ENCODE results near the gene AFF3.
"Not testable (repeated sequence)": the region's sequence is repeated elsewhere in the genome, so short reads cannot be mapped to it uniquely, and the experiment has no call there.

The AFF3 gene

DNA sequence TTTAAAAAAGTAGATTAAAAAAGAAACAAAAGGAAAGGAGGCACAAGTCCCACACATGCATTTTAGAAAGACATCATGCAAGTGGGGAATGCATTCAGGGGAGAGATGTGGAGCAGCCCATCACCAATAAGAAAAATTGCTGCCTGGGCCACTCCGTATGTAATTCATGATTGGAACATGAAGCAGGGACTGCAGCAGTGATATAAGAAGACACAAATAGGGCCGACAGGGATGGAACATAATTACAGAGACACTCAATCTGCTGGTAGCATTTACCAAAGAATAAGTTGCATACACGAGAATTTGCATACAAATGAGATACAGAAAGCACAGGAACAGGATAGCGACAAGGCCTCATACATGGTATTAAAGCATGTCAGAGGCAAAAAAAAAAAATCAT is 6.5 kb upstream of the AFF3 start:
- no peak for DNase-seq (ENCODE audit: low spot score)

DNA sequence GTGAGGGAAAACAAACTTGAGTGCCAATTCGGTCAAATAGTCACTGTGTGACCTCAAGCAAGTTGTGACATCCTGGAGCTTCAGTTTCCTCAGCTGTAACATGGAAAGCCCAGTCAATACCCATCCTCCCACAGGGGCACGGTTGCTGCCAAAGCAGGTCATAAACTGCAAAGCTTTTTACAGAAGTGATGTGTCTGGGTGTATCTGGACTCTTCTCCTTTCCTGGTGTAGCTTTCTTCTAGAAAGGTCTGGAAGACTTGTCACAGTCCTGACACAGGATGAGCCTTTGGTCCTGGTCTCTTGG is 4.2 kb upstream of the AFF3 start:
- DNase-seq (ENCODE audit: low spot score), result no peak

DNA sequence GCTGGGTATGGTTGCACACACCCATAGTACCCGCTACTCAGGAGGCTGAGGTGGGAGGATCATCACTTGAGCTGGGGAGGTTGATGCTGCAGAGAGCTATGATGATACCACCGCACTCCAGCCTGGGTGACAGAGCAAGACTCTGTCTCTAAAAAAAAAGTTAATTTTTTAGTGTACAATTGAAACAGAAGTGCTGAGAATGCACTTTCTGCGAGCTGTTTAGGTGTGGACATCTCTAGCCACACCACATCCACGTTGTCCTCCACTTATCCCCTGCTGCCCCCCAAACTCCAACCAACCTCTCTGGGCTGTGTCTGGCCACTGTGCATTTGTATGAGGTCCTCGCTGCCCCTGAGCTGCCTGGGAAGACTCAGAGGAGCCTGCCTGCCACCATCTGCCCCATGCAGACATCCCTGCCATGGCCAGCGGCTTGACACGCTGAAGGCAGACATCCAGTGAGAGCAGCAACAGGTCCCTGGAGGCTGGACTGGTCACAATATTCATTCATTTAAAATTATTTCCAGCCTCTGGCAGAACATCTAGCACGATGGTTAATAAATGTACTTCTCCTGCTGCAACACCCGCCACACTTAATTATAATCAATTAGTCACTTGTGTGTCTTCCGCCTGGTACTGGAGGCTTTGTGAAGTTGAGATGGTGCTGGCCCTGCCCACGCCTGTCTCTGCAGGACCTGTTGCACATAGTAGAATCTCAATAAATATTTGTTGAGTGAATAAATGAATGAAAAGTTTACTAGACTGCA is 3.7 kb upstream of the AFF3 start:
- no peak for DNase-seq (ENCODE audit: low spot score)

DNA sequence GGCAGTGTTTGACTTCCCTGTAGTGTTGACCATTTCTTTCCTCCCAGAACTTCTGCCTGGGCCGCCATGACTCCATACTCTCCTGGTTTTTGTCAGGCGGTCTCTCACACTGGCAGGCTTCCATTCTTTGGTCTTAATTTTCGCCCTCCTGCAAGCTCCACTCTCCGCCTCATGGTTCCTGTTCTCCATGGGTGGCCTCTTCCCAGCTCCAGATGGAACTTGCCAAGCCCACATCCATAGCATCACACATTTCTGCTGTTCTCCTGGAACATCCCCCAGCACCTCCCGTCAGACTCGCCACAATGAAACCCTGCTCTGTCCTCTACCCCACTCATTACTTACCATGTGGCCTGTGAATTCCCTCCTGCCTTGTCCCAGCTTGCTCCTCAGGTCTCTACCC is 896 bp upstream of the AFF3 start:
- DNase-seq (ENCODE audit: low spot score), result no peak

DNA sequence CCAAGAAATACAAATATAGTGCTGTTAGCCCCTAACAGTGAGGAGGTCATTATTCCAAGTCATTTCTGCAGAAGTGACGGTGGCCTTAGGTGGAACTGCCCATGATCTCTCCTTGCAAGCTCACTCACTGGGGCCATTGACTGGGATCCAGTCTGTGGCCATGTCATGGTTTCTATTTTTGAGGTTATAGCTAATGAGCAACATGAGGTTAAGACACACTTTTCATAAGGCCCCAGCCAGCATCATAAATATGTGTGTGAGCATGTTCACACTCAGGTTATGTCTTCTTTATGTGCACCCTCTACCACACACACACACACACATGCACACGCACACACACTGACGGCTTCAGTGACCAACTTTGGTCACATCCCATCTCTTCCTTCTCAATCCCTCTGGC is 484 bp downstream of the AFF3 start:
- no peak for DNase-seq (ENCODE audit: low spot score)

DNA sequence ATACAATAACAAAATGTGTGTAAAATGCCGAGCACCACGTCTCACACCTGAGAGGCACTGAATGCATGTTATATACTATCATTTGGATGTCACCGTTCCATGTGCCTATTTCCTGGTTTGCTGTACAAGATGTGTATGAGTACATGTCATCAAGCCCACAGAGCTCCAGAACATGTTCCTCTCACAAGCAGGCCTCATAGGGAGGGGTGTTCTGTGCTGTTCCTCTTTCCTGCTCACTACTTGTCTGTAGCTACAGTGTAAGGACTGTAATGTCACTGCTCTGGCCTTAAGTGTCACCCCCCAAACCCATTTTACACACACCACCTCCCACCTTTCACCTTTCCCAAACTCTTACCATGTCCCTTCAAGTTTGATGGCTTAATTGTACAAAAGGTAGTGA is 1.8 kb downstream of the AFF3 start:
- no peak for DNase-seq (ENCODE audit: low spot score)

DNA sequence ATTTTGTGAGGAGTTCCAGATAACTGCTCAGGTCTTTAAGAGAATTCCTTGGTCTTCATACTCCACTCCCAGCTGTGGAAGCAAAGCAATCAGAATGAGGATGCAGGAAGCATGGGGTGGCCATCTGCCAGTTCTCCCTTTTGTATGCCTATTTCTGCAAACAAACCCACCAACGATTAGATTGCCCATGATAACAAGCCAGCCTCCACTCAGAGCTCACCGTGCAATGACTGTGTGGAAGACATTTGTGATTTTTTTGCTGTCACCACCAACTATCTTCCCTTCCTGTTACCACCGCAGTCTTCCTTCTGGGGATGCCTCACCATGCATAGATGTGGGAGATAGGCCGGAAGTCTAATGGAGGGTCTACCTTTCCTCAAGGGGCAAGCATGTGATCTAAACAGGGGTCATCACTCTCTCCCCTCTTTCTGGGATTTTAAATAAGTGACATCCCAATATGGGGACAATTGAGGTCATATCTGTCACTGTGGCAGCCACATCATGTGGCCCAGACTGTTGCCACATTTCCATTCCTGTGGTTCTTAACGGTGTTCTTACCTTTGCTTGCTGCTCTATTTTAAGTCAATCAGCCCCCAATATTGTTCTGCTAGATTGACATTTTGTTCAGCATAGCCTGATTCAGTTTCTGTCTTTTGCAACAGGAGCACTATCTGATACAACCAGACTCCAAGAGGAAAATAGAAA is 4.4 kb downstream of the AFF3 start:
- no peak for DNase-seq (ENCODE audit: low spot score)

DNA sequence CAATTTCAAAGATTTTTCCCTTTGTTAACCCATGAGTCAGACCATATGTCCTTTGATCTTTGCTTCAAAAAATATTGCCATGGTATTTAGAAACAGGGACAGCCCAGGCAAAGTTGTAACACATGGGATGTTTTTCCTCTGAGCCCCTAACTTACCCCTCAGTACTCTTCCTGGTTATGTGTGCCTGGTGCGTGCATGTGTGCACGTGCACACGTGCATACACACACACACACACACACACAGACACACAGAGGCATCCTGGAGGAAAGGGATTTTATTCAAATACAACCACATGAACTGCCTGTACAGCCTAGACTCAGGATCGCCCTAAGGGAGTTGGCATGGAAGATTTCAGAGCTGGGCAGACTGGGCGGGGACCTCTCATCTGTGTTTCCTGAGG is 5.1 kb downstream of the AFF3 start:
- no peak for DNase-seq (ENCODE audit: low spot score)

DNA sequence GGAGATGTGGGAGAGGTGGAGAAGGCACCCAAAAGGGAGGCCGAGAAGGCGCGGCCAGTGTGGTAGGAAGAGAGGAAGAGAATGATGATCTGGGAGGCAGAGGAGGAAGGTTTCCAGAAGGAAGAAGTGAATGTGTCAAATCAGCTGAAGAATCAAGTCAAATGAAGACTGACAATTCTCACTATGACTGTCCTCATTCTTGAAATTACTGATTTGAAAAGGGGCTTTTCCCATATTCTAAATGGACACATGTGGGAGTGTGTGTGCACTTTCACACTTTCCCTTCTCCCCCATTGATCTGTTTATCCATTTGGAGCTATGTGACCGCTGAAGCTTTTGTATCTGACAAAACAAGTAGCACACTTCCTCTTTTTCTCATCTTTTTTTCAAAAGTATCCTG is 6.1 kb downstream of the AFF3 start:
- DNase-seq (ENCODE audit: low spot score), result no peak

DNA sequence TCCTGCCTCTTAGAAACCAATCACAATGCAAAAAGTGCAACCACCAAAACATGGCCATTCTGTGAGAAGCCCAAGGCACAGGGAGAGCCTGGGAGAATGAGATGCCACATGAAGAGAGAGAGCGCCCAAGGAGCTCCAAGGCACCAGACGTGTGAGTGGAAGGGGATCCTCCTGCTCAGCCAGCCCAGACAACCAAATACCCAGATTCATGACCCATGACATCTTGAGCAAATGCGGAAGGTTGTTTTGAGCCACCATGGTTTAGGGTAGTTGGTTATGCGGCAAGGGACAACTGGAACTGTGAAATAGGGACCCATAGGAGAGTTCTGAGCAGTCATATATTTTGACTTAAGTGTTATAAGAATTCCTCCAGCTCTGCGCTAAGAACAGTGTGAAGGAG is 7.0 kb downstream of the AFF3 start:
- DNase-seq (ENCODE audit: low spot score), result no peak

DNA sequence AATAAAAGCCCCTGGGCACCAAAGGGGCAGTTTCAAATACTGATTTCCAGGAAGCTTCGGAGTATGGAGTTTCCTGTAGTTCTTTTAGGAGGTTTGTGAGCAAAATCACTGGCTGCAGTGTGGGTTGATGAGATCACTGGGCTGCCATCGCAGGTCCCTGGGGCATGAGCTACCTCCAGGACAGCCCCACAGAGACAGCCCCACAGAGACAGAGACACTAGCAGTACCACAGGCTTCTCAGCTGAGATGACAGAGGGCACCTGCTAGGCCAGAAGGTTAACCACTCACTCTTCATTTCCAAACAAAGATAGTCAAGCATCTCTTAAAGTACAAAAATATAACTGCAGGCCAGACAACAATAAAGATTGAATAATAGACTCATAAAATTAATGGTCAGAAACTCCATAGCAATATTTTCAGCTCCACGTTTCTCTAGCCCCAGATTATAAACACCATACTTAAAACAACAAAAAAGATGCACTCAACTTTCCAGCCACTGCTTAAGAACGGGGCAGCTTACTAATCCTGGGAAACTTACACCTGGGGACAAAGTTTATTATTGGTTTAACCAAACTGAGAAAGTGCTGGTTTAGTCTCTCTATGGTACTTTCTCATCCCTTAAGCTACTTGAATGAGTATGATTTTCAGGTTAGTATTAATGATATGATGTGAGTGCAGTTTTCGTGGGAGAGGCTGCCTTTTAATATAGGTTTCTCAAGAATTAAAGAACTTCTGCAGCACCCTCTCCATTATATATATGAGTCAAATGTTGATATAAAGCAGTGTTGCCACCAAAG is 11.6 kb downstream of the AFF3 start:
- DNase-seq (ENCODE audit: low spot score), result no peak

DNA sequence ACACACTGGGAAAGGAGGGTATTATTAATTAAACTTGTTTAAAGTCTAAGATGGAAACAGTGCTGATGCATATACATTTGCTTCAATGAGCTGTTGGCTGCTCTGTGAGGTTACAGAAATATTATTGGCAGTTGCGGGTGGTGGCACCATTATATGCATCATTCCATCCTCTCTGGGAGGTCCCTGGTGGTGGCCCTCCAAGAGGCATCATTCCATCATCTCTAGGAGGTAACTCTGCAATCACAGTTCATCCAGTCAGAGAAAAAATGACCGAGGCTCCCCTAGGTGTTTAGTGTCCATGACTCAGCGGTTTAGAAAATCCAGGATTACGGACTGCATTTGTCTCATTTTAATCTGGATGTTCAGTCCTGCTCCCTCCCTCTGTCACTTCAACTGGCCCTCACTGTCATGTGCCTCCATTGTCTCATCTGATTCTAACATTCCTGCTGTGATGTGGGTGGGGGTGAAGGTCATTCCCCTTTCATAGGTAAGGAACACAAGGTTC is 15.4 kb downstream of the AFF3 start:
- DNase-seq (ENCODE audit: low spot score), result no peak

DNA sequence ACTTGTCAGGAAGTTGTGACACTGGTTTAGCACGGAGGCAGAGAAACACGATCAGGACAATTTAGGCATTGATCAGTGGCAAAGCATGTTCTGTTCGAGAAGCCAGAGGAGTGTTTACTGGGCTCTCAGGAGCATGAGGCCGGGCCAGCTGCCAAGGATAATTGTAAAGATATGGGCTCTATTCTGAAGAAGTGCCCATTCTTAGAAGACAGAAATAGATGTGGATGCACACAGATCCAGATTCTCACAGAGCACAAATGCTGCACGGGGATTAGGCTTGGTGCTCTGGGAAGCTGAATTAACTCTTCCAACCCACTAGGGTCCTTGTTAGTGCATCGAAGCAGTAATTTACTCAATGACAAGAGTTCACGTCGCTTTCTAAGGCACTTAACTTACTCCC is 16.2 kb downstream of the AFF3 start:
- no peak for DNase-seq (ENCODE audit: low spot score)

DNA sequence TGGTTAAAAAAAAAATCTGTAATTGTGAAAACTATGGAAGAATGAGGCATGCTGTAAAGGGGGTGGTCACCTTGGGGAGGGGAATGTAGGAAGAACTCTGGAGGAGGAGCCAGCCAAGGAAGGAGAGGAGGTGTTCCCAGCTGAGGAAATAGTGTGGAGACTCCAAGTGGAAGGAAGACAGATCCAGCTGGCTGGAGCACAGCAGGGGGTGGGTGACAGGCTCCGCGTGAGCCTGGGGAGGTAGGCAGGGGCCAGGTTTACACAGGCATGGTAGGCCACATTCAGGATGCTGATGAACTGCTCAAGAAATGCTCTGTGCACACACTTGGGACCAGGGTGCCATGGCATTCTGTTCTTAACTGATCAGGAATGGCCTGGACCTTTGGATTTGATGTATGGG is 16.8 kb downstream of the AFF3 start:
- DNase-seq (ENCODE audit: low spot score), result no peak

DNA sequence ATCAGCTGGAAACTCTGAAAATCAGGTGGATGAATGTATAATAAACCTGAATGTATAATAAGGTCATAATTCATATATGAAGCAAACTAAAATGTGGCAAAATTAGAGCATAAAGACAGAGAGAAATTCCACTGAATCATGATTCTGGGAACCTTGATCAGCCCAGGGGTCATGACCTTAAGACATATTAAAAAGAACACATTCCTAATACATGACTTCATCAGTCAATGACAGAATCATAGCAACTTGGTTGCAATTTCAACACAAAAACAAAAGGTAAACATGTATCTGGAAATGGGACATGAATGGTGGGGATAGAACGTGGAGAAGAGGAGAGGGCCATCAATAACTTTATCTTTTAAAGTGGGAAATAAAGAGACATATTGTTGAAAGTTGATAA is 17.6 kb downstream of the AFF3 start:
- DNase-seq (ENCODE audit: low spot score), result no peak

DNA sequence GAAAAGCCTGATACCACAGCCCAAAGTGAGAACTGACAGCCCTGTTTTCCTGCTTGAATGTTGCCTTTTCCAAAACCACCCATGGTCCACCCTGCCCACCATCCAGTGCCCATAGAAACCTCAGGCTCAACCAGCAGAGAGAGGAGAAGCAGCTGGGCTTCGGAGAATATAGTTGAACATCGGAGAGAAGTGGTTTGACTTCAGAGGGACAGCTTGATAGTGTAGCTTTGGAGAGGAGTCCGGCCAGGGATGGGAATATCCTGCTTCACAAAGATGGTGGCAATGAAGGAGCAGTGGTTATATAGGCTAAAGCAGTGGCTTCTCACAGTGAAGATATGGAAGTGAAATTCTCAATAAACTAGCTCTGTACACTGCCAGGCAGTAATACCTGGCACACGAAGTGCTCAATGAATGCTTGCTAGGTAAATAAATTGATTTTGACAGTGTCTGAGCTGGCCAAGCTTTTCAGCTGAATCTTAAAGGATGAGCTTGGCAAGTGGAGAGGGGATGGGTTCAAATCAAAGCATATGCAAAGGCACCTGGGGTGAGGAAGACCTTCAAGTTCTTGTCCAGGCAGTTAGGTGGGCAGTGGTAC is 21.2 kb downstream of the AFF3 start:
- no peak for DNase-seq (ENCODE audit: low spot score)

DNA sequence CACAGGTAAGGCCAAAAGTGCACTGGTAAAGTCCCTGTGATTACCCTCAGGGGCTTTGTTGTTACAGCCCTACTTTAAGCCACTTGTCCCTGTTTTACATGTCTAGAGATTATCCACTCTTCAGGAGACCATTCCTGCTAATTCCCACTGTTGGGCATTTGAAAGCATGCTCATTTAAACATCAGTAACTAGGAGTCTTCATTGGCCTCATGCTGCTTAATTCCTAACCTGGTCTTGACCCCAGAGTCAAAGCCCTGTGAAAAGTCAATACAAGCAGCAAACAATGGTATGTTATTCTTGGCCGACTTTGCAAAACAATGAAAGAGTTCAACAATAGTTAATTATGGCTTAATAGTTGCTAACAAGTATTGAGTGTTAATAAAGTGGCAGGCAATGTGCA is 23.2 kb downstream of the AFF3 start:
- DNase-seq (ENCODE audit: low spot score), result no peak

DNA sequence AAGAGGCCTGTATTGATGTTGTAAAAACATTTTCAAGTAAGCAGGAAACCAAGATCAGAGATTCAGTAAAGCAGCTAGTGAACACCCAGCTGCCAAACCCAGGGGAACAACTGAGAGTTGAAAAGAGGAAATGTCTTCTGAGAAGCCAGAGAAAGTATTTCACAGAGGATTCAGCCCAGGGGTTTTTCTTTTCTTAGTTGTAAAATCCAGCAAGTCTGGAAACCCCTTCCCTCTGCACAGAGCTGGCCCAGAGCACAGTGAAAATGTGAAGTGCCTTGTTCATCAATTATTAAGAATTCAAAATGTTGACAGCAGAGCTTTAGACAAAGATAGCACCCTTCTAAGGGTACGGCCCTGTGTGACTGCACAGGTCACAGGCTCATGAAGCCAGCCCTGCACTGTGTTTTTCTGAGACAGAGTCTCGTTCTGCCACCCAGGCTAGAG is 28.4 kb downstream of the AFF3 start:
- peak; percentile 2 for DNase-seq (ENCODE audit: low spot score)

DNA sequence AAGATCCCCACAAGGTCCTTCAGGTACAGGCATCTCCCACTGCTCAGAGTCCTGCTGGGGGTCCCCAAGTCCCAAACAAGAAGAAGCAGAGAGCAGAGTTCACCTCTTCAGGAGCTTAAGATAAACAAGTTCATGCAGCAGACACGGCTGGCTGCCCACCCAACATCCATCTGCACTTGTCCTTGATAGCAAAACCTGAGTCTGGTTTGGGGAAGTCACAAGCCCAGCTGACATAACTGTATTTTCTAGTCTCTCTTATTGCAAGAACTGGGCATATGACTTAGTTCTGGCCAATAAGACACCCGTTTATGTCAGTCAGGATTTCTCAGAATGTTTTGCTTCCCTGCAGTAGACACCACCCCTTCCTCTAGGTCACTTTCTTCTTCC is 31.8 kb downstream of the AFF3 start:
- DNase-seq (ENCODE audit: low spot score), result no peak

DNA sequence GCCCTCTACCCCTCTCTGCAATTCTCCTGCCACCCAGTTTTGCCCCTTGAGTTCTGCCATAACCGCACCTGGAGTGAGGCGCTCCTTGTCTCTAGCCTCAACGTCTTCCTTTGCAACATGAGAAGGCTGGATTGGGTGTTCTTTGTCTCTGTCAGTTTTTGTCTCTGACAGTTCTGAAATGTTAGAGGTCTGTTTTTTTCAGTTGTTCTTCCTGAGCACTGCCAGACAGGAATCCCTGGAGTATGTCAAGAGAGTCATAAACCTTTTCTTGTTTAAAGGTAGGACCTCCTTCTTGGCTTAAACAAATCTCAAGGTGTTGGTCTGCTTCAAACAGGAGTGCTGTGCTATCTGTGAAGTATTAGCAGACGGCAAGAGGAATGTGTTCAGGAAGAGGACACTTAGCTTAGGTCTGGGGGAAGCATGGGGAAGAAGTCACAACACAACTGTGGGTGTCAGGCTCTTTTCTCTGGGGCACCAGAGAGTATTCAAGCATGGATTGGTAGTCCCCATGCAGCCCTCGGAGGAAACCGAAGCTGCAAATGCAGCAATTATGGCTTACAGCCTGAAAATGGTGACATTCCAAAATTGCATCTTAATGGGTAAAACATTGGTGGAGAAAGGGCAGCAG is 32.3 kb downstream of the AFF3 start:
- no peak for DNase-seq (ENCODE audit: low spot score)

DNA sequence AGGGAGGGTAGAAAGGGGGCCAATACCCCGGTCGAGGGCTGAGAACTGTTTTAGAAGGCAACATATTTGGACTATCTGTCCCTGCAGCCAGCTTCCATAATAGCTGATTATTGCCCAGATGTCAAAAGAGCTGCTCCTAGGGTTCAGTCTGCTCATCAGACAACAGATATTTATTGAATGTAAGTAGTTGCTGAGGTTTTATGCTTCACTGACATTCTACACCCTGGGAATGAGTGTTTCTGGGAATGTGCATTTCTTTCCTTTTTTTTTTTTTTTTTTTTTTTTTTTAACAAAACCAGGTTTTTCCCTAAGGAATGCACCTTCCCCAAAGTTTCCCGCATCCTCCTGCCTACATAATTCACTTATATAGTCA is 33.8 kb downstream of the AFF3 start:
- DNase-seq (ENCODE audit: low spot score), result not testable (repeated sequence)

DNA sequence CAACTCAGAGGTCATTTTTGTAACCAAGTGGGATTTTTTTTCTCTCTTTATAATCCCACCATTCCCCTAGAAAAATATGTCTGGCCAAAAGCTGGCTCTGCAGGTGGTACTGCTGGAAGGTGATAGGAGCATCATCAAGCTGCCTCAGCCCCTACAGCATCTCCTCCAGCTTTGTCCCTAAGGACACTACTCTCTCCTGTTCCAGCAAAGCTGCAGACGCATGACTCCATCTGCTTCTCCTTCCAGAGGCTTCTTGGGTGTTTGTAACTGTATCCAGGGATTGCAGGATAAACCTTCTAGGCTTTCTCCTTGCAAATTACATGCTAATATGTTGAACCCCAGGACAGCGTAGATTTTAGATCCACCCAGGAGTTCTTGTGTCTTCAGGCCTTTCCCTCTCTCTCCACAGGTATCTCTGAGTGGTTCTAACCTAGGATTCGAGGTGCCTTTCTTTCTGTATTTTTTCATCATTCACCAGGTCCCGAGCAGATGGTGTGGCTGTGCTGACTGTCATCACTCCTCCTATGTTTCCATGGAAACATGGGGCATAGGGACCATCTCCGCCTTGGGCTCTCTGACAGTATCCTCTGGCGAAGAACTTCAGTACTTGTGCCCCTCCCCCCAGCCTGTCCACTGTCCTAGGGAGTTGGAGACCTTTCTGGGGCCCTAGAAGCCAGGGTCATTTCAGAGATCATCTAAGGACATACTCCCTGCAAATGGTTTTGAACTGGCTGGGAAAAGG is 34.3 kb downstream of the AFF3 start:
- DNase-seq (ENCODE audit: low spot score), result no peak
